Right lobe of liver (tissue), 4 donors: Measurements from ENCODE around the gene SEMA4D.

Experiments used
- CTCF ChIP-seq, 4 donors: fragments of 200-600 bp in 3 of 4; fragments of 450-650 bp in 1 of 4; IDR thresholded peaks; one replicate each; pipeline versions ENCODE4 v1.5.1 to v1.8.0; 2016 to 2022; ENCODE audit warnings: antibody characterized with exemption in 4 of 4, mild to moderate bottlenecking in 2 of 4
- POLR2A ChIP-seq: fragments of 450-650 bp; IDR thresholded peaks from one replicate; pipeline ENCODE4 v1.6.1; 2017; ENCODE audit warnings: antibody characterized with exemption, mild to moderate bottlenecking
- donor health status: DM: no; HTN: no; CAD: no.
- donor health status: DM: no; HTN: no; CAD: no.
- donor health status: DM: no; HTN: yes; CAD: no.

- no peak for TF ChIP-seq CTCF (IDR thresholded peaks at IDR 0.05)
- no peak for TF ChIP-seq POLR2A
Measured at GRCh38 chr9:89528540-89528939, 30.6 kb upstream of the SEMA4D start.
